LNCAP (cell line): ENCODE measurements around the gene PRR35.

ENCODE experiments used
- CTCF ChIP-seq: fragments of 450-650 bp; IDR thresholded peaks from 2 replicates; pipeline ENCODE4 v1.5.1; 2017; ENCODE audit warnings: mild to moderate bottlenecking

The PRR35 gene

GRCh38 chr16:525123-525519 lies 35.1 kb upstream of the PRR35 start:
- no peak for TF ChIP-seq CTCF

- TF ChIP-seq CTCF, result no peak
Observed at GRCh38 chr16:525520-526180, 34.5 kb upstream of the PRR35 start.

- no peak for TF ChIP-seq CTCF
Observed at GRCh38 chr16:526181-527014, 33.8 kb upstream of the PRR35 start.

GRCh38 chr16:527015-527903 lies 32.9 kb upstream of the PRR35 start, which contains the start of gene CAPN15:
CAPN15 (plus strand) TSS chr16:527712; CDS start chr16:546839, 19,127 bp downstream.
- no peak for TF ChIP-seq CTCF

GRCh38 chr16:528111-529011 lies 31.8 kb upstream of the PRR35 start:
- no peak for TF ChIP-seq CTCF

- no peak for TF ChIP-seq CTCF
Observed at GRCh38 chr16:529012-529575, 31.1 kb upstream of the PRR35 start.
